Ascending aorta (tissue), 2 donors: Measurements from ENCODE around the gene PSMB7. TPM values are rescaled to one million over a fixed set of nuclear protein-coding genes. Genes with fewer than 3 reads are reported as not detected.

Source experiments
- DNase-seq, 2 donors: peaks; one replicate each; pipeline ENCODE4 v3.0.0-alpha.2; 2019; ENCODE audit warnings: low spot score in 2 of 2
- H3K27ac ChIP-seq, 2 donors: fragments of 200-600 bp; sonication (generic); one replicate each; pipeline ENCODE4 v1.5.1; 2016 to 2017; ENCODE audit warnings: mild to moderate bottlenecking in 1 of 2
- H3K27me3 ChIP-seq: fragments of 200-600 bp; sonication (generic); one replicate; pipeline ENCODE4 v1.5.1; 2017
- H3K36me3 ChIP-seq, 2 donors: fragments of 200-600 bp; sonication (generic); one replicate each; pipeline ENCODE4 v1.5.1; 2016
- H3K4me1 ChIP-seq, 2 donors: fragments of 200-600 bp; sonication (generic); one replicate each; pipeline ENCODE4 v1.5.1; 2016 to 2017; ENCODE audit warnings: mild to moderate bottlenecking in 1 of 2
- H3K4me3 ChIP-seq, 2 donors: fragments of 200-600 bp; sonication (generic); one replicate each; pipeline ENCODE4 v1.5.1; 2016 to 2017; ENCODE audit warnings: mild to moderate bottlenecking in 1 of 2
- H3K9me3 ChIP-seq, 2 donors: fragments of 200-600 bp; sonication (generic); one replicate each; pipeline ENCODE4 v1.5.1; 2016
- CTCF ChIP-seq, 3 experiments: fragments of 200-600 bp in 2 of 3; fragments of 450-650 bp in 1 of 3; sonication (generic) in 2 of 3; IDR thresholded peaks; one replicate each; pipeline ENCODE4 v1.5.1; 2016 to 2019; ENCODE audit warnings: antibody characterized with exemption in 3 of 3, mild to moderate bottlenecking in 1 of 3, moderate library complexity in 1 of 3
- intact Hi-C: fragments of 100-400 bp; cut with DNase I; formaldehyde crosslinking; loops from one replicate; pipeline ENCODE4 v1.15.1; 2023
- total RNA-seq: library from RNA; depleted of rRNA; stranded (reverse); fragments of >200 nt; gene quantifications from one replicate; pipeline ENCODE4 v1.1.0, GENCODE V29; 2016

The PSMB7 gene
- total RNA-seq, 1 donor from 2014 or later = 21.1 TPM

GRCh38 chr9:124384210-124384609, 31.0 kb downstream of the PSMB7 start:
- H3K9me3 ChIP-seq = no peaks in the 10 kb centered on the region
- no peak overlapping the region for H3K27ac ChIP-seq
- no peaks in the 10 kb centered on the region for H3K4me1 ChIP-seq
- intact Hi-C loops = no loop called here
- H3K4me3 ChIP-seq = no peak overlapping the region
- no peak for DNase-seq
- peaks cover 11 to 33% of the 10 kb centered on the region in 2 donors for H3K36me3 ChIP-seq
- no peak for TF ChIP-seq CTCF (IDR thresholded peaks at IDR 0.05)
- H3K27me3 ChIP-seq = no peaks in the 10 kb centered on the region

GRCh38 chr9:124381170-124381945, 33.9 kb downstream of the PSMB7 start:
- Histone ChIP-seq H3K4me3 (no peak overlapping the region), H3K27me3 (no peaks in the 10 kb centered on the region), H3K9me3 (no peaks in the 10 kb centered on the region), H3K27ac (no peak overlapping the region), H3K36me3 (peaks cover 11 to 33% of the 10 kb centered on the region in 2 donors), H3K4me1 (peaks cover 0 to 4% of the 10 kb centered on the region in 2 donors)
- TF ChIP-seq CTCF (IDR thresholded peaks at IDR 0.05) = no peak
- intact Hi-C loops = no loop called here
- DNase-seq = no peak

GRCh38 chr9:124377551-124378406, 37.5 kb downstream of the PSMB7 start:
- no peak overlapping the region for H3K4me3 ChIP-seq
- peaks cover 0 to 4% of the 10 kb centered on the region in 2 donors for H3K4me1 ChIP-seq
- DNase-seq = no peak
- intact Hi-C loops = no loop called here
- H3K9me3 ChIP-seq = no peaks in the 10 kb centered on the region
- TF ChIP-seq CTCF (IDR thresholded peaks at IDR 0.05) = no peak
- H3K36me3 ChIP-seq = peaks cover 0 to 17% of the 10 kb centered on the region in 2 donors
- H3K27me3 ChIP-seq = no peaks in the 10 kb centered on the region
- no peak overlapping the region for H3K27ac ChIP-seq

GRCh38 chr9:124376329-124376728, 38.9 kb downstream of the PSMB7 start:
- H3K36me3 ChIP-seq = peaks cover 0 to 10% of the 10 kb centered on the region in 2 donors
- no peak for TF ChIP-seq CTCF (IDR thresholded peaks at IDR 0.05)
- DNase-seq = no peak
- intact Hi-C loops = no loop called here
- H3K27me3 ChIP-seq = no peaks in the 10 kb centered on the region
- H3K9me3 ChIP-seq = no peaks in the 10 kb centered on the region
- H3K27ac ChIP-seq = no peak overlapping the region
- H3K4me3 ChIP-seq = no peak overlapping the region
- H3K4me1 ChIP-seq = peaks cover 0 to 4% of the 10 kb centered on the region in 2 donors

GRCh38 chr9:124375726-124376125, 39.5 kb downstream of the PSMB7 start:
- no peak for TF ChIP-seq CTCF (IDR thresholded peaks at IDR 0.05)
- Histone ChIP-seq H3K36me3 (peaks cover 0 to 7% of the 10 kb centered on the region in 2 donors), H3K4me1 (peaks cover 0 to 4% of the 10 kb centered on the region in 2 donors), H3K9me3 (no peaks in the 10 kb centered on the region), H3K4me3 (no peak overlapping the region), H3K27me3 (no peaks in the 10 kb centered on the region), H3K27ac (no peak overlapping the region)
- no peak for DNase-seq
- intact Hi-C loops = no loop called here
